IMR-90 (cell line): ENCODE data around the gene SLC27A1. TPM values are rescaled to one million over a fixed set of nuclear protein-coding genes. Genes with fewer than 3 reads are reported as not detected.

ENCODE experiments used
- ATAC-seq: fragments of 200-7000 bp; cut with Tn5 transposase; 2 replicates; pipeline ENCODE4 v1.9.1; 2020; ENCODE audit warnings: low read depth, mild to moderate bottlenecking, moderate library complexity
- BruUV-seq: library from RNA; stranded (reverse); fragments of 400-500 nt; replicated peaks from 2 replicates; lab custom pipeline; 2021; lab: Mats Ljungman, UMichigan
- CTCF ChIA-PET: fragments of 300-600 bp; formaldehyde crosslinking; extraction: SDS; loops from one replicate; lab custom pipeline; 2021; ENCODE audit warnings: antibody characterized with exemption; lab: Yijun Ruan, JAX
- POLR2A ChIA-PET: fragments of 300-600 bp; sonication (Branson Sonifier 250); formaldehyde crosslinking; loops from one replicate; lab custom pipeline; 2022; ENCODE audit warnings: antibody characterized with exemption; ENCODE audit not compliant: unreplicated experiment; lab: Charles Lee
- DNase-seq: peaks from one replicate; pipeline ENCODE4 v3.0.0; 2013
- H2AFZ ChIP-seq: replicated peaks from 2 replicates; pipeline ENCODE3; 2013; ENCODE audit warnings: low read length, mild to moderate bottlenecking; ENCODE audit not compliant: poor library complexity
- H2AK5ac ChIP-seq: 2 replicates; pipeline ENCODE4 v1.6.1; 2013; ENCODE audit warnings: low read depth, low read length, inconsistent platforms
- H2AK9ac ChIP-seq: replicated peaks from 2 replicates; pipeline ENCODE3; 2013; ENCODE audit warnings: mild to moderate bottlenecking, low read depth, low read length, moderate library complexity; ENCODE audit not compliant: poor library complexity
- H2BK120ac ChIP-seq: 2 replicates; pipeline ENCODE4 v1.6.1; 2013; ENCODE audit warnings: low read depth, low read length, inconsistent platforms
- H2BK15ac ChIP-seq: 3 replicates; pipeline ENCODE4 v1.6.1; 2013; ENCODE audit warnings: low read depth, low read length, inconsistent platforms
- H2BK20ac ChIP-seq: 2 replicates; pipeline ENCODE4 v1.6.1; 2013; ENCODE audit warnings: low read depth, mild to moderate bottlenecking, inconsistent platforms, low read length, moderate library complexity
- H2BK5ac ChIP-seq: 2 replicates; pipeline ENCODE4 v1.6.1; 2013; ENCODE audit warnings: mild to moderate bottlenecking, low read depth, low read length, inconsistent platforms; ENCODE audit not compliant: poor library complexity, severe bottlenecking
- H3K14ac ChIP-seq: replicated peaks from 2 replicates; pipeline ENCODE4 v1.6.1; 2013; ENCODE audit warnings: low read depth, low read length, inconsistent platforms
- H3K18ac ChIP-seq: 2 replicates; pipeline ENCODE4 v1.6.1; 2013; ENCODE audit warnings: low read depth, low read length, control low read depth
- H3K23ac ChIP-seq: 2 replicates; pipeline ENCODE4 v1.6.1; 2013; ENCODE audit warnings: low read depth, low read length, inconsistent platforms
- H3K27ac ChIP-seq: 2 replicates; pipeline ENCODE4 v1.5.1; 2013; ENCODE audit warnings: mild to moderate bottlenecking, control low read depth, low read length; ENCODE audit not compliant: insufficient read depth
- H3K27me3 ChIP-seq: 2 replicates; pipeline ENCODE4 v1.6.1; 2013; ENCODE audit warnings: low read length; ENCODE audit not compliant: control insufficient read depth, insufficient read depth
- H3K36me3 ChIP-seq: 2 replicates; pipeline ENCODE4 v1.6.1; 2013; ENCODE audit warnings: low read length, mixed read lengths; ENCODE audit not compliant: control insufficient read depth, insufficient read depth
- H3K4ac ChIP-seq: 2 replicates; pipeline ENCODE4 v1.6.1; 2013; ENCODE audit warnings: low read depth, low read length, inconsistent platforms
- H3K4me1 ChIP-seq: 2 replicates; pipeline ENCODE4 v1.6.1; 2013; ENCODE audit warnings: low read length, mixed read lengths; ENCODE audit not compliant: control insufficient read depth, insufficient read depth
- H3K4me2 ChIP-seq: 2 replicates; pipeline ENCODE4 v1.6.1; 2013; ENCODE audit warnings: low read depth, mild to moderate bottlenecking, control low read depth, low read length, moderate library complexity
- H3K4me3 ChIP-seq: 2 replicates; pipeline ENCODE4 v1.5.1; 2013; ENCODE audit warnings: low read depth, mild to moderate bottlenecking, control low read depth, low read length, moderate library complexity; ENCODE audit not compliant: insufficient read depth
- H3K56ac ChIP-seq: 2 replicates; pipeline ENCODE4 v1.6.1; 2013; ENCODE audit warnings: low read length, inconsistent platforms; ENCODE audit not compliant: insufficient read depth; ENCODE audit errors: extremely low read depth
- H3K79me1 ChIP-seq, 2 experiments: 2 replicates each; pipeline ENCODE4 v1.6.1; 2013; ENCODE audit warnings: low read length in 2 of 2, inconsistent platforms in 1 of 2, low read depth in 1 of 2
- H3K9ac ChIP-seq: 2 replicates; pipeline ENCODE4 v1.6.1; 2013; ENCODE audit warnings: low read depth, low read length, control low read depth
- H3K9me1 ChIP-seq: 2 replicates; pipeline ENCODE4 v1.6.1; 2013; ENCODE audit warnings: low read length, inconsistent platforms; ENCODE audit not compliant: insufficient read depth
- H3K9me3 ChIP-seq: 2 replicates; pipeline ENCODE4 v1.6.1; 2013; ENCODE audit warnings: low read length; ENCODE audit not compliant: control insufficient read depth, insufficient read depth
- H4K20me1 ChIP-seq: 2 replicates; pipeline ENCODE4 v1.6.1; 2013; ENCODE audit warnings: low read length, inconsistent platforms; ENCODE audit not compliant: insufficient read depth
- H4K5ac ChIP-seq: 2 replicates; pipeline ENCODE4 v1.6.1; 2013; ENCODE audit warnings: mild to moderate bottlenecking, low read depth, low read length, control low read depth
- H4K8ac ChIP-seq, 2 experiments: 2 replicates each; pipeline ENCODE4 v1.6.1; 2013; ENCODE audit warnings: low read depth in 2 of 2, low read length in 2 of 2, control low read depth in 1 of 2, inconsistent platforms in 1 of 2
- H4K91ac ChIP-seq: 2 replicates; pipeline ENCODE4 v1.6.1; 2013; ENCODE audit warnings: low read depth, low read length, inconsistent platforms; ENCODE audit not compliant: insufficient read depth
- CEBPB ChIP-seq: IDR thresholded peaks from 2 replicates; pipeline ENCODE4 v1.6.1; 2012; ENCODE audit warnings: low read depth, low read length, improper control_type of control experiment
- CTCF ChIP-seq: conservative IDR thresholded peaks from 2 replicates; pipeline ENCODE4 v1.5.1; 2012; ENCODE audit warnings: mild to moderate bottlenecking, low read depth, low read length, improper control_type of control experiment
- MXI1 ChIP-seq: IDR thresholded peaks from 2 replicates; pipeline ENCODE4 v1.6.1; 2012; ENCODE audit warnings: low read depth, mild to moderate bottlenecking, low read length, moderate library complexity, borderline replicate concordance
- NFE2L2 ChIP-seq: fragments of 150-350 bp; IDR thresholded peaks from 2 replicates; pipeline ENCODE4 v1.6.1; 2016; ENCODE audit warnings: low read depth, mild to moderate bottlenecking, low read length
- WGBS, 2 experiments: methylation state at CpG; one replicate each; pipeline versions ENCODE4 v1.1.5 to v1.1.7; 2013; ENCODE audit warnings: missing lambda C conversion rate in 2 of 2; ENCODE audit not compliant: insufficient read length in 1 of 2; ENCODE audit errors: extremely low coverage in 2 of 2; 5-methylcytosine and 5-hydroxymethylcytosine counted together
- dilution Hi-C: fragments of 300-500 bp; cut with HindIII; formaldehyde crosslinking; loops from one replicate; pipeline ENCODE4 v1.14.3; 2018; ENCODE audit warnings: low sequenced_read_pairs; ENCODE audit not compliant: unreplicated experiment
- in situ Hi-C: fragments of 300-500 bp; cut with MboI; formaldehyde crosslinking; loops from 3 replicates; pipeline ENCODE4 v1.14.3; 2019; ENCODE audit warnings: low sequenced_read_pairs, inconsistent platforms, mixed read lengths
- intact Hi-C: fragments of 100-400 bp; cut with micrococcal nuclease; formaldehyde crosslinking; loops from 2 replicates; pipeline ENCODE4 v1.10.0; 2022
- polyA plus RNA-seq, 3 experiments: library from polyadenylated mRNA; depleted of rRNA; stranded (reverse); fragments of >200 nt; gene quantifications; 2 replicates each; pipeline ENCODE4 v1.2.3, GENCODE V29; 2012; ENCODE audit warnings: low replicate concordance in 1 of 3
- total RNA-seq: library from RNA; depleted of rRNA; stranded (reverse); fragments of >200 nt; gene quantifications from 2 replicates; pipeline ENCODE4 v1.2.3, GENCODE V29; 2012

The SLC27A1 gene
- total and polyA plus RNA-seq, 2 of the 4 experiments (the other 2 are of a cell fraction): 4.8 to 12.9 TPM

GRCh38 chr19:17435218-17435617 is 35.1 kb upstream of the SLC27A1 start:
- Histone ChIP-seq H2AFZ (no peak overlapping the region), H3K9me3 (peaks cover 2% of the 10 kb centered on the region; the same call in 1 of the 2 replicates), H3K56ac (no peak overlapping the region), H3K4ac (no peak overlapping the region), H2AK9ac (no peak overlapping the region), H2BK120ac (no peak overlapping the region), H3K14ac (no peak overlapping the region), H2BK5ac (no peak overlapping the region), H4K8ac (no peak overlapping the region), H2BK20ac (no peak overlapping the region), H3K9me1 (no peaks in the 10 kb centered on the region), H4K91ac (no peak overlapping the region), H3K4me2 (no peak overlapping the region), H3K27me3 (no peaks in the 10 kb centered on the region), H4K20me1 (no peaks in the 10 kb centered on the region), H2AK5ac (no peak overlapping the region), H3K4me1 (no peaks in the 10 kb centered on the region), H3K9ac (no peak overlapping the region), H3K4me3 (no peak overlapping the region), H3K27ac (no peak overlapping the region), H3K36me3 (no peaks in the 10 kb centered on the region), H3K79me1 (no peaks in the 10 kb centered on the region), H3K18ac (no peak overlapping the region), H2BK15ac (no peak overlapping the region), H4K5ac (no peak overlapping the region), H3K23ac (no peak overlapping the region)
- dilution Hi-C loops: no loop called here
- no CpG with 5 or more reads among the region's 7 CpGs for WGBS, 2 experiments
- ChIA-PET POLR2A (no interaction called here), CTCF (interaction anchor here (0.6 kb wide), 1 partner anchor 31 kb away, joined by 3 read pairs; no protein-coding TSS in a partner anchor)
- no peak for ATAC-seq
- no peak for DNase-seq
- in situ Hi-C loops: no loop called here
- TF ChIP-seq CEBPB: no peak
- no peak for TF ChIP-seq NFE2L2
- TF ChIP-seq MXI1: no peak
- no peak for TF ChIP-seq CTCF
- intact Hi-C loops: no loop called here
- BruUV-seq: no TSS peak
